Stomach (tissue), 4 donors: Measurements from ENCODE around the gene ANKS1A.

Experiments
- EP300 ChIP-seq: sonication (generic); formaldehyde crosslinking; IDR thresholded peaks from one replicate; pipeline ENCODE4 v1.6.1; 2017; ENCODE audit warnings: antibody characterized with exemption
- POLR2A ChIP-seq, 4 donors: fragments of 450-650 bp; IDR thresholded peaks; one replicate each; pipeline ENCODE4 v1.6.1; 2016; ENCODE audit warnings: antibody characterized with exemption in 4 of 4, control low read depth in 2 of 4, mild to moderate bottlenecking in 1 of 4, moderate library complexity in 1 of 4
- POLR2AphosphoS5 ChIP-seq, 3 donors: sonication (generic); formaldehyde crosslinking; IDR thresholded peaks; one replicate each; pipeline ENCODE4 v1.6.1; 2016; ENCODE audit warnings: antibody characterized with exemption in 3 of 3
- TF ChIP-seq, protein P1 (sequence below), 7 experiments: fragments of 450-650 bp in 4 of 7; fragments of 200-600 bp in 3 of 7; sonication (generic) in 3 of 7; IDR thresholded peaks; one replicate each; pipeline ENCODE4 v1.5.1; 2016 to 2019; ENCODE audit warnings: antibody characterized with exemption in 7 of 7, control low read depth in 2 of 7, mild to moderate bottlenecking in 1 of 7

- TF ChIP-seq, protein P1, sequence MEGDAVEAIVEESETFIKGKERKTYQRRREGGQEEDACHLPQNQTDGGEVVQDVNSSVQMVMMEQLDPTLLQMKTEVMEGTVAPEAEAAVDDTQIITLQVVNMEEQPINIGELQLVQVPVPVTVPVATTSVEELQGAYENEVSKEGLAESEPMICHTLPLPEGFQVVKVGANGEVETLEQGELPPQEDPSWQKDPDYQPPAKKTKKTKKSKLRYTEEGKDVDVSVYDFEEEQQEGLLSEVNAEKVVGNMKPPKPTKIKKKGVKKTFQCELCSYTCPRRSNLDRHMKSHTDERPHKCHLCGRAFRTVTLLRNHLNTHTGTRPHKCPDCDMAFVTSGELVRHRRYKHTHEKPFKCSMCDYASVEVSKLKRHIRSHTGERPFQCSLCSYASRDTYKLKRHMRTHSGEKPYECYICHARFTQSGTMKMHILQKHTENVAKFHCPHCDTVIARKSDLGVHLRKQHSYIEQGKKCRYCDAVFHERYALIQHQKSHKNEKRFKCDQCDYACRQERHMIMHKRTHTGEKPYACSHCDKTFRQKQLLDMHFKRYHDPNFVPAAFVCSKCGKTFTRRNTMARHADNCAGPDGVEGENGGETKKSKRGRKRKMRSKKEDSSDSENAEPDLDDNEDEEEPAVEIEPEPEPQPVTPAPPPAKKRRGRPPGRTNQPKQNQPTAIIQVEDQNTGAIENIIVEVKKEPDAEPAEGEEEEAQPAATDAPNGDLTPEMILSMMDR (IDR thresholded peaks at IDR 0.05) = no peak
- TF ChIP-seq POLR2AphosphoS5 (IDR thresholded peaks at IDR 0.05) (no peak), POLR2A (IDR thresholded peaks at IDR 0.05) (no peak), EP300 (no peak)
These were observed 129.1 kb downstream of the ANKS1A start for GRCh38 chr6:35018182-35018519.
